ENCODE data around the gene COLQ. TPM values are rescaled to one million over a fixed set of nuclear protein-coding genes. Genes with fewer than 3 reads are reported as not detected.
A peak's percentile ranks its signal among the peaks of the same experiment; 100 is the strongest.

COLQ gene
- total and polyA plus RNA-seq, 10 donors: 1.9 to 29.8 (median 6.7) TPM

DNA sequence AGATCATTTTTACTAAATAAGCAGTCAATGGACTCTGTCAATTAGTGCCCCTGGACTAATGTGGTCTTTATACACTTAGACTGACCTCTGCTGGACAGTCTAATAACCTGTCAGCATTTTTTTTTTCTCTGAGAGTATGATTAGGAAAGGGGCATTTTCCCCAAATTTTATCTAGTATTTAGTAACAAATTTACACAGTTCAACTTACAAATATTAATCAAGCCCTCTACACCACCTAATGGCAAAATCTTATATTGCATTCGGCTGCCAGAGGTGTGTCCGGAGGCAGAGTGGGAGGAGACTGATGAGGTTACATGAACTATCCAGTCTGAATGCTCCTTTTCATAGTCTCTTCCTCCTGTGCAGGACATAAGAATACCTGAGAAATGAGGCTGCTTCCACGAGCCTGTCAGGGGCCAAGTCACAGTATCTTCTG, 36.0 kb upstream of the COLQ start:
- no peak for DNase-seq
- Histone ChIP-seq H3K4me1 (peaks cover 12 to 29% (median 21%) of the 10 kb centered on the region in 6 donors), H3K9me3 (no peaks in the 10 kb centered on the region), H3K27ac (peak overlapping the region in 3 of 8 donors; percentile 66 to 77 (median 69)), H3K36me3 (peaks cover 0 to 48% (median 25%) of the 10 kb centered on the region in 6 donors), H3K4me3 (no peak overlapping the region), H3K27me3 (replicated peaks in 1 of 7) (no peaks in the 10 kb centered on the region)
- 0 to 5% (median 4%) methylated on average over 3 of the region's 3 CpGs for WGBS, 5 donors
- intact Hi-C loops (cut with DNase I; ENCODE audit: low total_unique reads): loop anchor here (5.0 kb wide), 1 partner anchor 125 kb away; no protein-coding TSS in a partner anchor
- TF ChIP-seq, protein P1, sequence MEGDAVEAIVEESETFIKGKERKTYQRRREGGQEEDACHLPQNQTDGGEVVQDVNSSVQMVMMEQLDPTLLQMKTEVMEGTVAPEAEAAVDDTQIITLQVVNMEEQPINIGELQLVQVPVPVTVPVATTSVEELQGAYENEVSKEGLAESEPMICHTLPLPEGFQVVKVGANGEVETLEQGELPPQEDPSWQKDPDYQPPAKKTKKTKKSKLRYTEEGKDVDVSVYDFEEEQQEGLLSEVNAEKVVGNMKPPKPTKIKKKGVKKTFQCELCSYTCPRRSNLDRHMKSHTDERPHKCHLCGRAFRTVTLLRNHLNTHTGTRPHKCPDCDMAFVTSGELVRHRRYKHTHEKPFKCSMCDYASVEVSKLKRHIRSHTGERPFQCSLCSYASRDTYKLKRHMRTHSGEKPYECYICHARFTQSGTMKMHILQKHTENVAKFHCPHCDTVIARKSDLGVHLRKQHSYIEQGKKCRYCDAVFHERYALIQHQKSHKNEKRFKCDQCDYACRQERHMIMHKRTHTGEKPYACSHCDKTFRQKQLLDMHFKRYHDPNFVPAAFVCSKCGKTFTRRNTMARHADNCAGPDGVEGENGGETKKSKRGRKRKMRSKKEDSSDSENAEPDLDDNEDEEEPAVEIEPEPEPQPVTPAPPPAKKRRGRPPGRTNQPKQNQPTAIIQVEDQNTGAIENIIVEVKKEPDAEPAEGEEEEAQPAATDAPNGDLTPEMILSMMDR (IDR thresholded peaks at IDR 0.05 in 8 of 11, conservative IDR thresholded peaks at IDR 0.05 in 3 of 11): peak; percentile 55 to 85 (median 69)
- TF ChIP-seq POLR2AphosphoS5 (IDR thresholded peaks at IDR 0.05) (peak in 1 of 3 donors; percentile 12), POLR2A (IDR thresholded peaks at IDR 0.05) (no peak)

DNA sequence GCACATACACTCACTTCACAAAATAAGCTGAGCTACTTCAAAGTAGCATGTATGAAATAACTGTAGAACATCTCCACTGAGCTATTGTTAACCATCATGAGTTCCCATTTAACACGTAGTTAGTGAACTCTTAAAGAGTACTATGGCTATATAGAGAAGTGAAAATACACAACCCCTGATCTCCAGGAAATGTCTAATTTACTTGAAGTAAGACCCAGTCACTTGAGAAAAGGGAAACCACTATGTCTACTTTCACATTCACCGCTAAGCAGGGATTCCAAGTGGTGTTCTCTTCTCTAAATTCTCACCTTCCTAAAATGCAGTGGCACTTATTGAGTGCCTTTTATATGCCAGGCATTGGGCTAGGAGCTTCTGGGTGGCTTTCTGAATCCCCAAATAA, 35.0 kb upstream of the COLQ start:
- intact Hi-C loops (cut with DNase I; ENCODE audit: low total_unique reads): loop anchor here (5.0 kb wide), 1 partner anchor 124 kb away; no protein-coding TSS in a partner anchor
- TF ChIP-seq POLR2A (IDR thresholded peaks at IDR 0.05) (no peak), POLR2AphosphoS5 (IDR thresholded peaks at IDR 0.05) (no peak)
- TF ChIP-seq, protein P1 (IDR thresholded peaks at IDR 0.05 in 8 of 11, conservative IDR thresholded peaks at IDR 0.05 in 3 of 11): no peak
- no peaks in the 10 kb centered on the region for H3K9me3 ChIP-seq
- H3K27ac ChIP-seq: peak overlapping the region; percentile 5 to 77 (median 60)
- H3K4me1 ChIP-seq: peaks cover 12 to 29% (median 21%) of the 10 kb centered on the region in 6 donors
- H3K27me3 ChIP-seq (replicated peaks in 1 of 7): no peaks in the 10 kb centered on the region
- WGBS, 5 donors: 11 to 32% (median 16%) methylated on average over 2 of the region's 2 CpGs
- no peak for DNase-seq
- H3K36me3 ChIP-seq: peaks cover 0 to 48% (median 14%) of the 10 kb centered on the region in 6 donors
- H3K4me3 ChIP-seq: no peak overlapping the region

DNA sequence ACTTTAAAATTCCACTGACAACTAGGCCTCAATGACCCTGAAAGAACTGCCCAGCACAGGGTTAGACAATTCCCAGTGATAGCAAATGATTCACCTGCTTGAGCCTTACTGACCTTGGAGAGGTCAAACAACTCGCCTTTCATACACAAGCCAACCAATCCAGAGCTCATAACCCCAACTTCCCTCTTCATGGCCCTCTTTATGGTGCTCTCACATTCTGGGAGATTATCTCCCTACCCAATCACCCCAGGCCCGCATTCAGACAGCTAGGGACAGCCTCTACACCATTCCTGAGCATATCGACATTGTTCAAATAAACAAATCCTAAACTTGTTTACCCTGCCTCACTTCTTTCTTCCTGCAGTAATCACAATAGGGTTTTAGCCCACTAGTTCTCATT, 32.2 kb upstream of the COLQ start:
- intact Hi-C loops (cut with DNase I; ENCODE audit: low total_unique reads): no loop called here
- 88 to 96% (median 92%) methylated on average over 3 of the region's 3 CpGs for WGBS, 5 donors
- no peak overlapping the region for H3K27ac ChIP-seq
- H3K27me3 ChIP-seq (replicated peaks in 1 of 7): no peaks in the 10 kb centered on the region
- peaks cover 12 to 29% (median 21%) of the 10 kb centered on the region in 6 donors for H3K4me1 ChIP-seq
- DNase-seq: no peak
- no peak overlapping the region for H3K4me3 ChIP-seq
- peaks cover 0 to 35% (median 0%) of the 10 kb centered on the region in 6 donors for H3K36me3 ChIP-seq
- TF ChIP-seq POLR2AphosphoS5 (IDR thresholded peaks at IDR 0.05) (no peak), POLR2A (IDR thresholded peaks at IDR 0.05) (no peak)
- TF ChIP-seq, protein P1 (IDR thresholded peaks at IDR 0.05 in 8 of 11, conservative IDR thresholded peaks at IDR 0.05 in 3 of 11): no peak
- no peaks in the 10 kb centered on the region for H3K9me3 ChIP-seq

DNA sequence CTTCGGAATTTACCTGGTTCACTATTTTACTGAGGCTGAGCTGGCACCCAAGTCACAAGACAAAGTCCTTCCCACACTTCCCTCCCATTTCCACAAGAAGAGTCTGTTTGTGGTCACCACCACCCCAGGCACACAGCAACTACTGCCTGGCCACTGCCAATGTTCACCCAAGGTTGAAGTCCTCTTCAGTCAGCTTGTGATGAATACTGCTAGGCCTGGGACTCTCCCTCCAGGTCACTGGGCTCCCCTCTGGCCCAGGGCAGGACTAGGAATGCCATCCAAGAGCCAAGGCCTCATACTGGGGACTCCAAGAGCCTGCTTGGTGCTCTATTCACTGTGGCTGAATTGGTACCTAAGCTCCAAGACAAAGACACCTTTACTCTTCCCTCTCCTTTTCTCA, 30.4 kb upstream of the COLQ start:
- Histone ChIP-seq H3K36me3 (peaks cover 0 to 35% (median 0%) of the 10 kb centered on the region in 6 donors), H3K27me3 (replicated peaks in 1 of 7) (no peaks in the 10 kb centered on the region), H3K4me3 (no peak overlapping the region), H3K9me3 (peaks cover 0 to 9% (median under 1%) of the 10 kb centered on the region in 8 donors), H3K27ac (no peak overlapping the region), H3K4me1 (peaks cover 3 to 17% (median 10%) of the 10 kb centered on the region in 6 donors)
- TF ChIP-seq POLR2A (IDR thresholded peaks at IDR 0.05): no peak
- TF ChIP-seq, protein P1 (IDR thresholded peaks at IDR 0.05 in 8 of 11, conservative IDR thresholded peaks at IDR 0.05 in 3 of 11): no peak
- no peak for TF ChIP-seq POLR2AphosphoS5 (IDR thresholded peaks at IDR 0.05)
- DNase-seq: no peak
- intact Hi-C loops (cut with DNase I; ENCODE audit: low total_unique reads): no loop called here
- WGBS, 5 donors: 88 to 100% (median 94%) methylated on average over 1 of the region's 1 CpG

Data from spleen (tissue), 11 donors.